Hippocampal formation (tissue), 2 donors: ENCODE results near the gene DUOXA2.
"Not testable (repeated sequence)": the region's sequence is repeated elsewhere in the genome, so short reads cannot be mapped to it uniquely, and the experiment has no call there.

Experiments
- DNase-seq, 2 donors: peaks; one replicate each; lab custom pipeline; 2025; lab: John Stamatoyannopoulos, UW

Gene DUOXA2

GRCh38 chr15:45095661-45096060 lies 18.5 kb upstream of the DUOXA2 start:
- no peak for DNase-seq

- DNase-seq = no peak
Measured at GRCh38 chr15:45097466-45097865, 16.7 kb upstream of the DUOXA2 start.

GRCh38 chr15:45099549-45100165 lies 14.5 kb upstream of the DUOXA2 start:
- no peak for DNase-seq

- no peak for DNase-seq
Measured at GRCh38 chr15:45100884-45101625, 13.1 kb upstream of the DUOXA2 start.

GRCh38 chr15:45101749-45102148 lies 12.4 kb upstream of the DUOXA2 start:
- no peak for DNase-seq

GRCh38 chr15:45102226-45102625 lies 11.9 kb upstream of the DUOXA2 start:
- no peak for DNase-seq

- DNase-seq = not testable (repeated sequence)
Measured at GRCh38 chr15:45104170-45104569, 10.0 kb upstream of the DUOXA2 start.

- DNase-seq = no peak
Measured at GRCh38 chr15:45105586-45105985, 8.5 kb upstream of the DUOXA2 start.

- DNase-seq = no peak
Measured at GRCh38 chr15:45106002-45106790, 7.9 kb upstream of the DUOXA2 start.

GRCh38 chr15:45107941-45108630 lies 6.0 kb upstream of the DUOXA2 start:
- no peak for DNase-seq

GRCh38 chr15:45110256-45110820 lies 3.8 kb upstream of the DUOXA2 start:
- no peak for DNase-seq

GRCh38 chr15:45111390-45112142 lies 2.6 kb upstream of the DUOXA2 start:
- DNase-seq = no peak

- no peak for DNase-seq
Measured at GRCh38 chr15:45112143-45112590, 2.0 kb upstream of the DUOXA2 start.

GRCh38 chr15:45112591-45113379 lies 1.3 kb upstream of the DUOXA2 start:
- DNase-seq = no peak

- no peak for DNase-seq
Measured at GRCh38 chr15:45113380-45113990, 641 bp upstream of the DUOXA2 start.

GRCh38 chr15:45114751-45115085 lies 592 bp downstream of the DUOXA2 start:
- DNase-seq = no peak

- DNase-seq = no peak
Measured at GRCh38 chr15:45115312-45115820, 1.2 kb downstream of the DUOXA2 start.

- DNase-seq = no peak
Measured at GRCh38 chr15:45116006-45116481, 1.9 kb downstream of the DUOXA2 start.

- DNase-seq = no peak
Measured at GRCh38 chr15:45116482-45117307, 2.6 kb downstream of the DUOXA2 start.
